SK-N-SH treated with all-trans-retinoic acid at 6 μM for 48 hours (cell line): ENCODE measurements around the gene PLCB1.

ENCODE experiments used
- ATAC-seq: fragments of 200-7000 bp; cut with Tn5 transposase; 3 replicates; pipeline ENCODE4 v1.9.1; 2020; ENCODE audit warnings: mild to moderate bottlenecking, moderate library complexity
- BACH2 ChIP-seq: fragments of 250-450 bp; sonication (Bioruptor Pico); IDR thresholded peaks from 2 replicates; pipeline ENCODE4 v1.9.0; 2021; ENCODE audit warnings: mild to moderate bottlenecking, borderline replicate concordance
- CSDC2 ChIP-seq: fragments of 250-450 bp; sonication (Bioruptor Pico); IDR thresholded peaks from 2 replicates; pipeline ENCODE4 v1.5.0; 2020; ENCODE audit warnings: mild to moderate bottlenecking, moderate library complexity
- ESRRG ChIP-seq: fragments of 250-450 bp; sonication (Bioruptor Pico); IDR thresholded peaks from 2 replicates; pipeline ENCODE4 v1.6.1; 2021; ENCODE audit warnings: mild to moderate bottlenecking
- GLIS3 ChIP-seq: fragments of 250-450 bp; sonication (Bioruptor Pico); IDR thresholded peaks from 2 replicates; pipeline ENCODE4 v1.5.0; 2020; ENCODE audit warnings: mild to moderate bottlenecking, moderate library complexity
- ISL1 ChIP-seq: fragments of 250-450 bp; sonication (Bioruptor Pico); IDR thresholded peaks from 2 replicates; pipeline ENCODE4 v2.1.2; 2022; ENCODE audit warnings: mild to moderate bottlenecking, moderate library complexity
- OSR1 ChIP-seq: fragments of 250-450 bp; sonication (Bioruptor Pico); IDR thresholded peaks from 2 replicates; pipeline ENCODE4 v1.8.0; 2022; ENCODE audit warnings: moderate library complexity, mild to moderate bottlenecking, inconsistent platforms
- SNAI2 ChIP-seq: fragments of 250-450 bp; sonication (Bioruptor Pico); IDR thresholded peaks from 2 replicates; pipeline ENCODE4 v1.5.0; 2020; ENCODE audit warnings: mild to moderate bottlenecking, moderate library complexity
- TCF4 ChIP-seq: fragments of 250-450 bp; sonication (Bioruptor Pico); IDR thresholded peaks from 2 replicates; pipeline ENCODE4 v1.8.0; 2021; ENCODE audit warnings: mild to moderate bottlenecking, moderate library complexity, borderline replicate concordance
- ZC3H10 ChIP-seq: fragments of 250-450 bp; sonication (Bioruptor Pico); IDR thresholded peaks from 2 replicates; pipeline ENCODE4 v1.5.1; 2021; ENCODE audit warnings: mild to moderate bottlenecking, moderate library complexity
- ZNF8 ChIP-seq: fragments of 450-650 bp; formaldehyde crosslinking; IDR thresholded peaks from 2 replicates; pipeline ENCODE4 v1.5.0; 2020; ENCODE audit warnings: mild to moderate bottlenecking, moderate library complexity
- TF ChIP-seq, protein P1 (sequence below): fragments of 250-450 bp; sonication (Bioruptor Pico); IDR thresholded peaks from 2 replicates; pipeline ENCODE4 v1.5.1; 2020; ENCODE audit warnings: low read depth, mild to moderate bottlenecking, moderate library complexity
- TF ChIP-seq, protein P2 (sequence below): fragments of 250-450 bp; sonication (Bioruptor Pico); IDR thresholded peaks from 2 replicates; pipeline ENCODE4 v1.8.0; 2021; ENCODE audit warnings: low read depth, mild to moderate bottlenecking, moderate library complexity, borderline replicate concordance
- TF ChIP-seq, protein P3 (sequence below): fragments of 250-450 bp; sonication (Bioruptor Pico); IDR thresholded peaks from 2 replicates; pipeline ENCODE4 v1.5.1; 2021; ENCODE audit warnings: mild to moderate bottlenecking, moderate library complexity
- TF ChIP-seq, protein P4 (sequence below): fragments of 250-450 bp; sonication (Bioruptor Pico); IDR thresholded peaks from 2 replicates; pipeline ENCODE4 v1.5.0; 2020; ENCODE audit warnings: mild to moderate bottlenecking, moderate library complexity

PLCB1 gene

DNA sequence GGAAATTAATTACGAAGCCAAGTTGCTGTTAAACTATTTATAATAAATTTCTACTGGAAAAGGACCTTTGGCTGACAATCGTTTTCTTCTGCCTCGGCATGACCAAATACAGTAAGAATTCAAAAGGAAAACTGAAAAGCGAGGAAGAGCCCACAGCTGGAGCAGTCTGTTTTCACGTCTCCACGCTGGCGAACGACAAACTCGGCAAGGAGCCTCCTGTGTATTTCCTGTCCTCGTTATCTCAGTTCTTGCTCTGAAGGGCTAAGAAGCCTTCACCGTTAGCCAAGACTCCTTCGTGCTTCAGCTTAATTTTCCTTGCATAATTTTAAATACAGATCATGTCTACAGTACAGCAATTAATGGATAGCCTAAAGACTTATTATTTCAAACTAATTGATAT, 722.5 kb downstream of the PLCB1 start:
- no peak for ATAC-seq
- TF ChIP-seq, protein P1, sequence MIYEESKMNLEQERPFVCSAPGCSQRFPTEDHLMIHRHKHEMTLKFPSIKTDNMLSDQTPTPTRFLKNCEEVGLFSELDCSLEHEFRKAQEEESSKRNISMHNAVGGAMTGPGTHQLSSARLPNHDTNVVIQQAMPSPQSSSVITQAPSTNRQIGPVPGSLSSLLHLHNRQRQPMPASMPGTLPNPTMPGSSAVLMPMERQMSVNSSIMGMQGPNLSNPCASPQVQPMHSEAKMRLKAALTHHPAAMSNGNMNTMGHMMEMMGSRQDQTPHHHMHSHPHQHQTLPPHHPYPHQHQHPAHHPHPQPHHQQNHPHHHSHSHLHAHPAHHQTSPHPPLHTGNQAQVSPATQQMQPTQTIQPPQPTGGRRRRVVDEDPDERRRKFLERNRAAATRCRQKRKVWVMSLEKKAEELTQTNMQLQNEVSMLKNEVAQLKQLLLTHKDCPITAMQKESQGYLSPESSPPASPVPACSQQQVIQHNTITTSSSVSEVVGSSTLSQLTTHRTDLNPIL (CRISPR knock-in tag): no peak
- TF ChIP-seq ZNF8 (CRISPR knock-in tag): no peak
- TF ChIP-seq ESRRG (CRISPR knock-in tag): no peak
- TF ChIP-seq GLIS3 (CRISPR knock-in tag): no peak
- no peak for TF ChIP-seq TCF4 (CRISPR knock-in tag)
- TF ChIP-seq, protein P2, sequence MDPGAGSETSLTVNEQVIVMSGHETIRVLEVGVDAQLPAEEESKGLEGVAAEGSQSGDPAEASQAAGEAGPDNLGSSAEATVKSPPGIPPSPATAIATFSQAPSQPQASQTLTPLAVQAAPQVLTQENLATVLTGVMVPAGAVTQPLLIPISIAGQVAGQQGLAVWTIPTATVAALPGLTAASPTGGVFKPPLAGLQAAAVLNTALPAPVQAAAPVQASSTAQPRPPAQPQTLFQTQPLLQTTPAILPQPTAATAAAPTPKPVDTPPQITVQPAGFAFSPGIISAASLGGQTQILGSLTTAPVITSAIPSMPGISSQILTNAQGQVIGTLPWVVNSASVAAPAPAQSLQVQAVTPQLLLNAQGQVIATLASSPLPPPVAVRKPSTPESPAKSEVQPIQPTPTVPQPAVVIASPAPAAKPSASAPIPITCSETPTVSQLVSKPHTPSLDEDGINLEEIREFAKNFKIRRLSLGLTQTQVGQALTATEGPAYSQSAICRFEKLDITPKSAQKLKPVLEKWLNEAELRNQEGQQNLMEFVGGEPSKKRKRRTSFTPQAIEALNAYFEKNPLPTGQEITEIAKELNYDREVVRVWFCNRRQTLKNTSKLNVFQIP: no peak
- TF ChIP-seq, protein P3, sequence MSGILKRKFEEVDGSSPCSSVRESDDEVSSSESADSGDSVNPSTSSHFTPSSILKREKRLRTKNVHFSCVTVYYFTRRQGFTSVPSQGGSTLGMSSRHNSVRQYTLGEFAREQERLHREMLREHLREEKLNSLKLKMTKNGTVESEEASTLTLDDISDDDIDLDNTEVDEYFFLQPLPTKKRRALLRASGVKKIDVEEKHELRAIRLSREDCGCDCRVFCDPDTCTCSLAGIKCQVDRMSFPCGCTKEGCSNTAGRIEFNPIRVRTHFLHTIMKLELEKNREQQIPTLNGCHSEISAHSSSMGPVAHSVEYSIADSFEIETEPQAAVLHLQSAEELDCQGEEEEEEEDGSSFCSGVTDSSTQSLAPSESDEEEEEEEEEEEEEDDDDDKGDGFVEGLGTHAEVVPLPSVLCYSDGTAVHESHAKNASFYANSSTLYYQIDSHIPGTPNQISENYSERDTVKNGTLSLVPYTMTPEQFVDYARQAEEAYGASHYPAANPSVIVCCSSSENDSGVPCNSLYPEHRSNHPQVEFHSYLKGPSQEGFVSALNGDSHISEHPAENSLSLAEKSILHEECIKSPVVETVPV (CRISPR knock-in tag): no peak
- TF ChIP-seq SNAI2 (CRISPR knock-in tag): no peak

DNA sequence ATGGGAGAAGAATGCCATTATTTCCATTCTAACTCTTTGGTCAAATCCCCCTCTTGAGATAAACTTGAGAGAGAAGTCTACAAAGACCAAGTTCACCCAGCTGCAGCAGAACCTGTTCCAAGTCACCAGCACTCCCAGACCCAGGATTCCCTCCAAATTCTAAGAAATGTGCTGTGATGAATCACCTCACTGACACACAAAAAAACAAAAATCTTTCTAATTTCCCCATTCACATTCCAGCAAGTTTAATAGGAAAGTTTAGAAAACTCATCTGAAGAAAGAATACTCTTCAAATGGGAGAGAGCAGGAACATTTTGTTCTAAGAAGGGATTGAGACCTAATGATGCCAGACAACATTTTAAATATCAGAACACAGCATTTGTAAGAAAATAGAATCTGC, 723.2 kb downstream of the PLCB1 start:
- ATAC-seq: no peak
- TF ChIP-seq TCF4 (CRISPR knock-in tag) (no peak), CSDC2 (CRISPR knock-in tag) (no peak), BACH2 (CRISPR knock-in tag) (no peak), ZC3H10 (no peak)
- TF ChIP-seq, all 23 proteins: peak for 0

DNA sequence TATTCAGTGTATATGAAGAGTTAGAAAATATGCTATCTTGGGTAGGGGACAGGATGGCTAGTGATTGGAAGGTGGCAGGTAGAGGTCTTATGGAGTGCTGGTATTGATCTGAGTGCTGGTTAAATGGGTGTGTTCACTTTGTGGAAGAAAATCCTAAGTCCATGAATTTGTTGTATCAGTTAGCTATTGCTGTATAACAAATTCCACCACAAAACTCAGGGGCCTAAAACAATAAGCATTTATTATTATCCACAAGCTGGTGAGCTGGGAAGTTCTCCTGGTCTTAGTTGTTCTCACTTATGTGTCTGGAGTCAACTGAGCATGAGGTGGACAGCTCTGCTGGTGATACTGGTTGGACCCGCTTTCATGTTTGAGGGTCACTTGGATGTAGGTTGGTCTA, 724.6 kb downstream of the PLCB1 start:
- no peak for ATAC-seq
- TF ChIP-seq GLIS3 (CRISPR knock-in tag) (no peak), ISL1 (CRISPR knock-in tag) (no peak)
- TF ChIP-seq, protein P3 (CRISPR knock-in tag): no peak

DNA sequence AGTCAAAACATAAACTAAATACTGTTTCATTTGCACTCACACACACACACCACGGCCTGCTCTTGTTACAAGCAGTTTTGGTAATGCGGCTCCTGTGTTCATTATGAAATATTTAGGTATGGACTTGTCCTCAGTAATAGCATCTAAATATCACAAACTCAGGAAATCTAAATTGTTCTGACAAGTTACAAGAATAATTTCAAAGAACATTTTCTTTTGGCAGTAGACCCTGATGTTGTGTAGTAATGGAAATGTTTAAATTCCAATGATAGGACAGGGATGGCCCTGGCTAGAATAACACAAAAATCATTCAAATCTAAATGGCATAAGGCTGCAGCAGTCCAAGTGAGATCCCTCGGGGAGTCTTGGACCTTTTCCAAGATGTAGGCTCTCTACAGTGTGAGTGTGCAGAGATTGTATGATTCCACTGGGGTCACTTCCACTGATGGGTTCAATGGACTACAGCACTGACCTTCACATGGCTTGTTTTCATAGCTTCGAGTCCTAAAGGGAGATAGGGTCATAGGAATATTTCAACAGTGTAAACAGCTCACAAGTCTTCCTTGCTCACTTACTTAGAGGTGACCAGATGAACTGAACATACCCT, 726.2 kb downstream of the PLCB1 start:
- TF ChIP-seq OSR1 (CRISPR knock-in tag) (no peak), GLIS3 (CRISPR knock-in tag) (no peak), TCF4 (CRISPR knock-in tag) (no peak), CSDC2 (CRISPR knock-in tag) (no peak)
- TF ChIP-seq, protein P2: no peak
- TF ChIP-seq, protein P1 (CRISPR knock-in tag): no peak
- TF ChIP-seq, all 23 proteins: peak for 0
- ATAC-seq: peak; percentile 34; the same call in 2 of the 3 replicates

DNA sequence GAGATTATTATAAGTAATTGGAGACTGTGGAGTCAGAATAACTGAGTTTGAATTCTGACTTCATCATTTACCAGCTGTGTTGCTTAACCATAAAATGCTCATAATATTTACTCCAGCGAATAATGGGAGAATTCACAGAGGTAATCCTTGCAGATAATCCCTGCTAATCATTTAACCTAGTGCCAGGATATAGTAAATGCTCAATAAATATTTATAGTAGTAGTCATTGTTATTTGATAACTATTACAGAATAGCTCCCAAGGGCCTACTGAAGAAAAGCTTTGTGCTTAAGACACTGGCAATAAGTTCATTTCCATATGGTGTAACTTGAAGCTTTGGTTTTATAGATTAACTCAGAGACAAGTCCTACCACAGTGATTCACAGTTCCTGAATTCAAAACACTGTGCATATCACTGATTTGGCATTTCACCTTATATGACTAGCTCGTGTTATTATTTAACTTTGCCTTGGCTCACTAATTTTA, 728.0 kb downstream of the PLCB1 start:
- TF ChIP-seq, protein P4, sequence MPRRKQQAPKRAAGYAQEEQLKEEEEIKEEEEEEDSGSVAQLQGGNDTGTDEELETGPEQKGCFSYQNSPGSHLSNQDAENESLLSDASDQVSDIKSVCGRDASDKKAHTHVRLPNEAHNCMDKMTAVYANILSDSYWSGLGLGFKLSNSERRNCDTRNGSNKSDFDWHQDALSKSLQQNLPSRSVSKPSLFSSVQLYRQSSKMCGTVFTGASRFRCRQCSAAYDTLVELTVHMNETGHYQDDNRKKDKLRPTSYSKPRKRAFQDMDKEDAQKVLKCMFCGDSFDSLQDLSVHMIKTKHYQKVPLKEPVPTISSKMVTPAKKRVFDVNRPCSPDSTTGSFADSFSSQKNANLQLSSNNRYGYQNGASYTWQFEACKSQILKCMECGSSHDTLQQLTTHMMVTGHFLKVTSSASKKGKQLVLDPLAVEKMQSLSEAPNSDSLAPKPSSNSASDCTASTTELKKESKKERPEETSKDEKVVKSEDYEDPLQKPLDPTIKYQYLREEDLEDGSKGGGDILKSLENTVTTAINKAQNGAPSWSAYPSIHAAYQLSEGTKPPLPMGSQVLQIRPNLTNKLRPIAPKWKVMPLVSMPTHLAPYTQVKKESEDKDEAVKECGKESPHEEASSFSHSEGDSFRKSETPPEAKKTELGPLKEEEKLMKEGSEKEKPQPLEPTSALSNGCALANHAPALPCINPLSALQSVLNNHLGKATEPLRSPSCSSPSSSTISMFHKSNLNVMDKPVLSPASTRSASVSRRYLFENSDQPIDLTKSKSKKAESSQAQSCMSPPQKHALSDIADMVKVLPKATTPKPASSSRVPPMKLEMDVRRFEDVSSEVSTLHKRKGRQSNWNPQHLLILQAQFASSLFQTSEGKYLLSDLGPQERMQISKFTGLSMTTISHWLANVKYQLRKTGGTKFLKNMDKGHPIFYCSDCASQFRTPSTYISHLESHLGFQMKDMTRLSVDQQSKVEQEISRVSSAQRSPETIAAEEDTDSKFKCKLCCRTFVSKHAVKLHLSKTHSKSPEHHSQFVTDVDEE (CRISPR knock-in tag): no peak
- TF ChIP-seq, protein P1 (CRISPR knock-in tag): no peak
- TF ChIP-seq, all 23 proteins: peak for 0
- ATAC-seq: peak; percentile 72; the same call in 2 of the 3 replicates
